ENCODE data around the gene RYR3. TPM values are rescaled to one million over a fixed set of nuclear protein-coding genes. Genes with fewer than 3 reads are reported as not detected.
A peak's percentile ranks its signal among the peaks of the same experiment; 100 is the strongest.

The RYR3 gene
- total RNA-seq, 1 donor from 2014 or later = under 0.01 TPM

DNA sequence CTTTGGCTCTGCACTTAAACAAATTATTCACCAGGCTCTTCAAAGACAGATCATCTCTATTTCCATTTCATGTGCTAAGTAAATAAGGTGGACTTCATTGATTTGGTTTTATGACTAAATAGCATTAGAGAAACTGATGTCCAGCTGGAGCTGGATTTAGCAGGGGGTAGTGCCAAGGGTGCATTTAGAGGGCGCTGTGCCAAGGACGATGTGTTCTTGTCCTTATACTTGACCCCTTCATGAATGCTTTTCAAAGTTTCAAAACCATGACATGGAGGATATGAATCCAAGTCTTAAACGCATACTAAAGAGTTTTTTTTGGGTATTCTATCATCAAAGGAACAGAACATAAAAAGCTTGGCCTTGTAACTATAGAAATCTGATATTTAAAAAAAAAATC is 233.2 kb downstream of the RYR3 start:
- no peak overlapping the region for H3K4me3 ChIP-seq (ENCODE audit: low read depth, low read length)
- no peak for DNase-seq (ENCODE audit: low read depth)
- no peak for FAIRE-seq
- no peaks in the 10 kb centered on the region for H3K27me3 ChIP-seq (ENCODE audit: control insufficient read depth, insufficient read depth, low read length)
- TF ChIP-seq, protein P1, sequence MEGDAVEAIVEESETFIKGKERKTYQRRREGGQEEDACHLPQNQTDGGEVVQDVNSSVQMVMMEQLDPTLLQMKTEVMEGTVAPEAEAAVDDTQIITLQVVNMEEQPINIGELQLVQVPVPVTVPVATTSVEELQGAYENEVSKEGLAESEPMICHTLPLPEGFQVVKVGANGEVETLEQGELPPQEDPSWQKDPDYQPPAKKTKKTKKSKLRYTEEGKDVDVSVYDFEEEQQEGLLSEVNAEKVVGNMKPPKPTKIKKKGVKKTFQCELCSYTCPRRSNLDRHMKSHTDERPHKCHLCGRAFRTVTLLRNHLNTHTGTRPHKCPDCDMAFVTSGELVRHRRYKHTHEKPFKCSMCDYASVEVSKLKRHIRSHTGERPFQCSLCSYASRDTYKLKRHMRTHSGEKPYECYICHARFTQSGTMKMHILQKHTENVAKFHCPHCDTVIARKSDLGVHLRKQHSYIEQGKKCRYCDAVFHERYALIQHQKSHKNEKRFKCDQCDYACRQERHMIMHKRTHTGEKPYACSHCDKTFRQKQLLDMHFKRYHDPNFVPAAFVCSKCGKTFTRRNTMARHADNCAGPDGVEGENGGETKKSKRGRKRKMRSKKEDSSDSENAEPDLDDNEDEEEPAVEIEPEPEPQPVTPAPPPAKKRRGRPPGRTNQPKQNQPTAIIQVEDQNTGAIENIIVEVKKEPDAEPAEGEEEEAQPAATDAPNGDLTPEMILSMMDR (IDR thresholded peaks at IDR 0.05; ENCODE audit: insufficient read depth, low read length, severe bottlenecking) = no peak
- H3K36me3 ChIP-seq (ENCODE audit: control insufficient read depth, insufficient read depth, low read length) = no peaks in the 10 kb centered on the region

GRCh38 chr15:33545866-33546265 is 235.1 kb downstream of the RYR3 start:
- Histone ChIP-seq H3K27me3 (ENCODE audit: control insufficient read depth, insufficient read depth, low read length) (no peaks in the 10 kb centered on the region), H3K4me3 (ENCODE audit: low read depth, low read length) (no peak overlapping the region), H3K36me3 (ENCODE audit: control insufficient read depth, insufficient read depth, low read length) (no peaks in the 10 kb centered on the region)
- TF ChIP-seq, protein P1 (IDR thresholded peaks at IDR 0.05; ENCODE audit: insufficient read depth, low read length, severe bottlenecking) = no peak
- DNase-seq (ENCODE audit: low read depth) (no peak), FAIRE-seq (no peak)

DNA sequence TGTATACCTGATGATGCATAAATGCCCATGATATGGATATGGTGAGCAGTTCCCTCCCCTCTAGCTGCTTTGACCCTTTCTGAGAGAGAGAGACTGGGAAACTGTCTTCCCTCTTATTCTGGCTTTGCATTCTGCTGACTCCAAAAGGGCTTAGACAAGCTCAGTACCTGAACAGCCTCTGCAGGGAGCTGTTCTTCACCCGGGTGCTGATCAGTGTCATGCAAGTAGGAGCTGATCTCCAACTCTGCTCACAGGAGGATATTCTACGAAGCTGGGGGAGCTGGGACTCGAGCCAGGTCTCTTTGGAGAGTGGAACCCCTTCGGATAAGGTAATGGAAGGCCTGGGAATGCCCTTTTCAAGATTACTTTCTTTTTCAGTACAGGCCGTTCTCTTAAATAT is 237.1 kb downstream of the RYR3 start:
- TF ChIP-seq, protein P1 (IDR thresholded peaks at IDR 0.05; ENCODE audit: insufficient read depth, low read length, severe bottlenecking) = no peak
- FAIRE-seq (no peak), DNase-seq (ENCODE audit: low read depth) (peak; percentile 52)
- H3K27me3 ChIP-seq (ENCODE audit: control insufficient read depth, insufficient read depth, low read length) = no peaks in the 10 kb centered on the region
- no peak overlapping the region for H3K4me3 ChIP-seq (ENCODE audit: low read depth, low read length)
- no peaks in the 10 kb centered on the region for H3K36me3 ChIP-seq (ENCODE audit: control insufficient read depth, insufficient read depth, low read length)

GRCh38 chr15:33551860-33552259 is 241.1 kb downstream of the RYR3 start:
- no peak for FAIRE-seq
- TF ChIP-seq, protein P1 (IDR thresholded peaks at IDR 0.05; ENCODE audit: insufficient read depth, low read length, severe bottlenecking) = no peak

GRCh38 chr15:33553157-33553556 is 242.4 kb downstream of the RYR3 start:
- DNase-seq (ENCODE audit: low read depth) (no peak), FAIRE-seq (no peak)
- H3K27me3 ChIP-seq (ENCODE audit: control insufficient read depth, insufficient read depth, low read length) = no peaks in the 10 kb centered on the region
- no peak overlapping the region for H3K4me3 ChIP-seq (ENCODE audit: low read depth, low read length)
- TF ChIP-seq, protein P1 (IDR thresholded peaks at IDR 0.05; ENCODE audit: insufficient read depth, low read length, severe bottlenecking) = no peak
- H3K36me3 ChIP-seq (ENCODE audit: control insufficient read depth, insufficient read depth, low read length) = no peaks in the 10 kb centered on the region

More at GRCh38 chr15:33551860-33552259, 241.1 kb downstream of the RYR3 start:
- H3K36me3 ChIP-seq (ENCODE audit: control insufficient read depth, insufficient read depth, low read length) = no peaks in the 10 kb centered on the region
- no peak for DNase-seq (ENCODE audit: low read depth)
- no peak overlapping the region for H3K4me3 ChIP-seq (ENCODE audit: low read depth, low read length)
- H3K27me3 ChIP-seq (ENCODE audit: control insufficient read depth, insufficient read depth, low read length) = no peaks in the 10 kb centered on the region

DNA sequence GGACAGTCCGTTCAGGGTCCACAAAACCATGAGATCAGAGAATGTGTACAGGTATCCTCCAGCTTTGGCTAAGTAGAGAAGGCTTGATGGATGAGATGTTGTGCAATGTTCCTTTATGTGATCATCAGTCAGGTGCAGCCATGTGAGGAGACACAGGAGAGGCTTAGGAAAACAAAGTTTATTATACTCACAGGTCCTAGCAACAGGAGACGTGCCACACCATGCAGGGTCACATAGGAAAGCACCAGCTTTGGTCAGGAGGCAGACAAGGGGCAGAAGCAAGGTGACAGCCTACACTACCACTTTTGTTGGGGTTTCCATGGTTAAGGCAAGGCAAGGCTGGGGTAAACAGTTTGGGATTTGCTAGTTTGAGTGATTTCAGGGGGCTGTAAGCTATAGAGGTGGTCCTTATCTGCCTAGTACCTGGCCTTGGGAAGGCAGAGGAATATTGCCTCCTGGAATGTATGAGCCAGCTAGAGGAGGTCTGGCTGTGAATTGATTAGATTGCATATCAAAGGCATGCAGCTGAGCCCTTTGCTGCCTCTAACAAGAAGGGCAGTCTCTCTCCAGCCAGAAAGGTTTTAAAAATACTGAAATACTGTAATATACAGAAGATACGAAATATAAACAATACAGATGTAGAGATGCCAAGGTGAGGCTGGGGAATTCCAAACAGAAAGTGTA is 248.6 kb downstream of the RYR3 start:
- TF ChIP-seq, protein P1 (IDR thresholded peaks at IDR 0.05; ENCODE audit: insufficient read depth, low read length, severe bottlenecking) = no peak
- FAIRE-seq (peak; percentile 18), DNase-seq (ENCODE audit: low read depth) (no peak)

More for the DNA sequence above, 248.6 kb downstream of the RYR3 start:
- Histone ChIP-seq H3K36me3 (ENCODE audit: control insufficient read depth, insufficient read depth, low read length) (no peaks in the 10 kb centered on the region), H3K27me3 (ENCODE audit: control insufficient read depth, insufficient read depth, low read length) (no peaks in the 10 kb centered on the region), H3K4me3 (ENCODE audit: low read depth, low read length) (no peak overlapping the region)
